GM21381 (cell line): ENCODE data around the gene C1orf21.
"Not testable (repeated sequence)": the region's sequence is repeated elsewhere in the genome, so short reads cannot be mapped to it uniquely, and the experiment has no call there.

Experiments
- ATAC-seq: cut with Tn5 transposase; IDR thresholded peaks from one replicate; pipeline ENCODE4 v1.9.1; 2021; ENCODE audit warnings: mild to moderate bottlenecking, moderate library complexity; ENCODE audit not compliant: unreplicated experiment

Gene C1orf21, protein sequence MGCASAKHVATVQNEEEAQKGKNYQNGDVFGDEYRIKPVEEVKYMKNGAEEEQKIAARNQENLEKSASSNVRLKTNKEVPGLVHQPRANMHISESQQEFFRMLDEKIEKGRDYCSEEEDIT

DNA sequence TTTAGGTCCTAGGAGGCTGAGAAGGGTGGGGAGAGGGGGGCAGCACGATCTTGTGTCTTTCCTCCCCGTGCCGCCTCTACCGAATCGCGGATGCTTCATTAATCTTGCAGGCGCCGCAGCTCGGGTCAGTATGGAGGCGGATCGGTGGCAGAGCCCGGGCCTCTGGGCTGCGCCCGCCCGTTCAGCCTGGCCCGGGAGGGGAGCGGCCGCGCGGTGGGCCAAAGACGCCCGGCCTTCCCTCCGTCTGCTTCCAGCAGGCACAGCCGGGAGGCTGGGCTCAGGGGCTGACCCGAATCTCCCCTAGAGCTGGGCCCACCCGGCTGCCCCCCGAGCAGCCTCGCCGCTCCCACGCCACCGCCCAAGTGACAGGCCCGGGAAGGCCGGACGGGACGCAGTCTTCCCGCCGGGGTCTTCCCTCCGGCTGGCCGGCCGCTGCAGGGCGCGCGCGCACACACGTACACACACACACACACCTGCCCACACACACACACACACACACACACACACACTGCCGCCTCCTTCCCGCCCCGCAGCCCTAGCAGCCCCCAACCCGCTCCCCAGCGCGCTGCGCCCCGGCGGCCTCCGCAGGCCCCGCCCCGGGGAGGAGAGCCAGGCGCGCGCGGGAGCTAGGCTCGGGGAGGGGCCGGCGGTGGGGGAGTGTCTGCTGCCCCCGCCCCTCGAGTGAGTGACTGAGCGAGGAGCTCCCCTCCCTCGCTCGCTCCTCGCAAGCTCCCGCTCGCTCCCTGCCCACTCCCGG is at the start of gene C1orf21:
Gene C1orf21, plus strand, starts transcription at position 718 of the 757 bp plus-strand sequence. CDS start 90,481 bp downstream, outside the sequence.
- peak; percentile 80 for ATAC-seq

DNA sequence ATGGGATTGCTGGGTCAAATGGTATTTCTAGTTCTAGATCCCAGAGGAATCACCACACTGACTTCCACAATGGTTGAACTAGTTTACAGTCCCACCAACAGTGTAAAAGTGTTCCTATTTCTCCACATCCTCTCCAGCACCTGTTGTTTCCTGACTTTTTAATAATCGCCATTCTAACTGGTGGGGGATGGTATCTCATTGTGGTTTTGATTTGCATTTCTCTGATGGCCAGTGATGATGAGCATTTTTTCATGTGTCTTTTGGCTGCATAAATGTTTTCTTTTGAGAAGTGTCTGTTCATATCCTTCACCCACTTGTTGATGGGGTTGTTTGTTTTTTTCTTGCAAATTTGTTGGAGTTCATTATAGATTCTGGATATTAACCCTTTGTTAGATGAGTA is 49.0 kb upstream of the C1orf21 start:
- not testable (repeated sequence) for ATAC-seq

DNA sequence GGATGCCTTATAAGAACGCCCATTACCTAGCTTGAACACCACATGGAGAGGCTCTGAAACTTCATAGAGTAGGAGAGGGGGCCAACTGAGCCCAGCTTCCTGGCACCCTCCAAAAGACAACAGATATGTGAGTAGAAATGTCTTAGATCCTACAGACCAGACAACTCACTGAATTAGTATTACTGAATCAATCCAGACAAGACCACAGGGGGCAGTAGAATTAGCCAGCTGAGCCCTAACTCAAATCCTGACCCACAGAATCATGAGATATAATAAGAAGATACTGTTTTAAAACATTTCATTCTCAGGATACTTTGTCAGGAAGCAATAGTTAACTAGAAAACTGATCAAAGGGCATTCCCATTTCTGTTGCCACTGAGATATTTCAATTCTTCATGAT is 45.8 kb upstream of the C1orf21 start:
- ATAC-seq, result no peak

DNA sequence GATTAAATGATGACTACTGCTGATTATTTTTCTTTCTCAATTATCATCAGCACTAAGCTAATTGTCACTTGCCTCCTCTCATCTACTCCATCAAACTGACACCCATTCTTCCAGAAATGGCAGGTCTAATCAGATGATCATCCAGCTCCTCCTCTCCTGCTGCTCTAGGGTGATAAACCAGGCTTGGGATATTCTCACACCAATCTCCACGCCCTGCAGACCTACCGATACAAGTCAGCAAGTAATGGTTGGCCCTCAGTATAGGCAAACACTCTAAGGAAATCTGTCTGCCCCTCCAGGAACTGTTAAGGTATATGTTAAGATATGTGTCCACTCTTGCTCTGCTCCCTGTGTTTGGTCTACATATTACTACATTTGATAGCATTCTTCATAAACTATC is 36.3 kb upstream of the C1orf21 start:
- no peak for ATAC-seq

DNA sequence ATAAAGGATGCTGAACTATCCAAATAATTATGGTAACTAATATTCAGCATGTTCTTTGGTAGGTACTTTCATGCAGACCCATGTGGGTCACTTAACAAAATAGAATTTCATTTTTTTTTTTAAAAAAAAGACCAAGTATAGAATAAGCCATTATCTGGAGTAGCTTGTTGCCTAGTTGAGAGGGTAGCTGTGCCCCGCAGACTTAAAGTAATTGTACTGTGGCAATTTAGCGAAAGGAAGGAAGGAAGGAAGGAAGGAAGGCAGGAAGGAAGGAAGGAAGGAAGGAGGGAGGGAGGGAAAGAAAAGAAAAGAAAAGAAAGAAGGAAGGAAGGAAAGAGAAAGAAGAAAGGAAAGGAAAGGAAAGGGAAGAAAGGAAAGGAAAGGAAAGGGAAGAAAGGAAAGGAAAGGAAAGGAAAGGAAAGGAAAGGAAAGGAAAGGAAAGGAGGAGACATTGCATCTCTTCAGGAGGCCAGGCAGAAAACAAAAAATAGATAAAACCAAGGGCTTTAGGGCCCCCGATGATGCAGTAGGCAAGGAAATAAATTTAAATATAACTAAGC is 35.3 kb upstream of the C1orf21 start:
- no peak for ATAC-seq

DNA sequence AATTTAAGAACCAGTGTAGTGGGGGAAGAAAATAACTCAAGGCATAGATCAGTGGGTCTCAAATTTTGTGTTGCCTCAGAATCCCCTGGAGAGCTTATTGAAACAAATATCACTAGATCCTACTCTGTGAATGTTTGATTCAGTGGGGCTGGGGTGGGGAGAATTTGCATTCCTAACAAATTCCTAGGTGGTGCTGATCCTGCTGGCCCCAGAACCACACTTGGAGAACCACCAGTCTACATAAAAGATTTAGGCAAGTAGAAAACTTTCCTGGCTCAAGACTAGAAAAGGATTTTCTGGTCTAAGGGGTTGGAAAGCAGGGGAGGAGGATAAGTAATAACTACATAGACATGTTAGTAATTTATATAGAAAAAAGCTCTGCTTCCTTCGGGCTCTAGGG is 34.1 kb upstream of the C1orf21 start:
- no peak for ATAC-seq

DNA sequence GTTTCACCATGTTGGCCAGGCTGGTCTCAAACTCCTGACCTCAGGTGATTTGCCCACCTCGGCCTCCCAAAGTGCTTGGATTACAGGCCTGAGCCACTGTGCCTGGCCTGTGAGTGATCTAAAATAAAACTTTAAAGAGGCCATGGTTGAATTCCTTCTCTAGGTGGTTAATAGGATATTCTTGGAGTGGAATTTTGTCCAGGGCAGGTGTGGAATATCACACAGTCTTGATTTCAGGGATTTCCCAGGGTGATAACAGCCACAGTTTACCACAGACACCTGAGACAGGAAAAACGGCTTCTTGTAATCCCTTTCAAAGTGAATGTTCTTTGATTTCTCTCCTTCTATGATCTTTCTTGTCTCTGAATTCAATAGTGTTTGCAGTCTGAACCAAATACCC is 32.1 kb upstream of the C1orf21 start:
- no peak for ATAC-seq

DNA sequence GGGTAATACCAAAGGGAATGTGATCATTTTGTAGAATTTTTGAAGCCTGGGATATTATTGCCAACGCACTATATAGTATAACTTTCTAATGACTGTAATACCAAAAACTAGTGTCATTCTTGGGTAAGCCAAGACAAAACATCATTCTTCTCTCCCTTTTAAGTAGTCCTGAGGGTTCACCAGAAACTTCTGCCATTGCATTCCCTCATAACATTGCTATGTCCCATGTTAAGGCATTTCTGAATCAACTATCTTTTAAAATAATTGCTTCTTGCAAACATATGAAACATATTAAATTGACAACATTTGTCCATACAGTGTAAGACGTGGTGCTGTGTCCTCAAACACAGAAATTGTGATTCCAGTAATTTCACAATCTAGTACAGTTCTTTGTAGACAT is 29.9 kb upstream of the C1orf21 start:
- ATAC-seq, result no peak

DNA sequence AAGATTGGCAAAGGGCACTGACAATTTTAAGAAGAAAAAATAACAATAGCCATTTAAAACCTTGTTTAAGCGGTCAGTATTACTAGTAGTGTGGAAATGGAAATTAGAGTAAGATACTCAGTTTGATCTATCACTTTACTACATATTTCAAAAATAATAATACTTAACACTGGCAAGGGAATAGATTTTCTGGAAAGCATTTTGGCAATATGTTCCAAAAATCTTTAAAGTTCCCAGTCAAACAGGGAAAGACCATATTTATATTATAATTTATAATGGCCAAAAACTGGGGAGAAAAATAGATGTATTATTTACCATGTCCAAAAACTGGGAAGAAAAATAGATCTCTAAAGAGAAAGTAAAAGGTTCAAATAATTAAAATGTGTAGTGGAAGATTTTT is 28.6 kb upstream of the C1orf21 start:
- ATAC-seq, result no peak

DNA sequence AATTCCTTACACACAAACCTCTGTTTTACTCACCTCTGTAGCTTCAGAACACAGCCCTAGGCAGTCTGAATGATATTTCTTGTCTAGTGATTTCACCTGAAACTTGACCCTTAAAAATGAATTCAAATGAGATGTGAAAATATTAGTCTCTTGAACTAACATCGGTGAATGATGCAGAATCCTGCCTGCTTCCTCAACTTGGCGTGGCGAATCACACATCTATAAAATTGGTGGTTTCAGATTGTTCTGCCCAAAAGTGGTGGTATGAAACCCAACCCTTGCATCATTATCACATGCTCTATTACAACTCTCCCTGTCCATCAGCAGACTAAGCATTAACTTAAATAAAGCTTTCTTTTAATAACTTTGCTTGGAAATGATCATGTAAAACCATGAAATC is 26.9 kb upstream of the C1orf21 start:
- ATAC-seq, result no peak

DNA sequence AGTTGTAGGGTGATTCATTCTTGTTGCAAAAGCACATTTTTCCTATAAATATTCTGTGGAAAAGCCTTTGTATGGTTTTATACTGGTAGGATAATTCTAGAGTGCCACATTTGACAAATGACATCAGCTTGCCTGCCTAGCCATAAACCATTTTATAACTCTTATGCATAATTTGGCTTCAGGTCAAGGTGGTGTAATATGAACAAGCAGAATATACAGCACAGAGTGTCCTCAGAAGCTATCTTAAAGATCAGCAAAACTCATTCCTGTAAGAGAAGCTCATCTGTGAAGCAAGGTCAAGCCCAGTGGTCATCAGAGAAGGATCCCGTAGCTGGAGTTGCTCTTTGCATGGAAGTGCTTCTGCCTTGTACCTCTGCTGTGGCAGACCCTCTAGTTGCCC is 24.0 kb upstream of the C1orf21 start:
- no peak for ATAC-seq

DNA sequence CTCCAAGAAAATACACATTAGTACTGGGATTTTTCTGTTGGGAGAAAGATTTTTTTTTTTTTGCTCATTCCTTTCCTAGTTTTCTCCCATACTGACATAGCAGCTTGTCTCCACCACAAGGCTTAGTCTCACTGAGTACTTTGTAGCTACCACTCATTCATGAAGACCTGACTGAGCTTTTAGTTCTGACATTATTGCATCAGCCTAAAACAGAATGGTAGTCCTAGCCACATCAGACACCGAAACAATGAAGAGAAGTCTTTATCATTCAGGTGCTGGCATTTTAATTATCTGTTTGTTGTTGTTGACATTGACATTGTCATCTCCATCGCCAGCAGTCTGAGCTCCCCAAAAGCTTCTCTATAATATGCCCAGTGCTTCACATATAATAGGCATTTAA is 21.1 kb upstream of the C1orf21 start:
- ATAC-seq, result no peak

DNA sequence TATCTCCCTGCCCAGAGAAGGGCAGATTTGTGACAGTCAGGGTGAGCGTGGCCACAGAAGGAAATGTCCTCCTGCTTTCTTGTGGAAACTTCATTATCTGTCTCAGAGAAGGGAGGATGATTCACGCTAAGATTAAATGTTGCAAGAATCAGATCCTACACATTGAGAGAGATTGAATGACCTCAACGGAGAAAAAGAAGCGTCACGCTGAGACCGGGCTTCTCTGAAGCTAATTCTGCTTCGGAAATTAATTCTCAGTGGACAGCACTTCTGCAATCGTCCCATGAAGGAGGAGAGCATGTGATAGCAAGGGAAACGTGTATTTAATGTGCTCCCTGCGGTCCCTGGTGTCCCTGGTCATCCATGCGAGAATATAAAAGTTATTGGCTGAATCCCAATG is 19.8 kb upstream of the C1orf21 start:
- no peak for ATAC-seq

DNA sequence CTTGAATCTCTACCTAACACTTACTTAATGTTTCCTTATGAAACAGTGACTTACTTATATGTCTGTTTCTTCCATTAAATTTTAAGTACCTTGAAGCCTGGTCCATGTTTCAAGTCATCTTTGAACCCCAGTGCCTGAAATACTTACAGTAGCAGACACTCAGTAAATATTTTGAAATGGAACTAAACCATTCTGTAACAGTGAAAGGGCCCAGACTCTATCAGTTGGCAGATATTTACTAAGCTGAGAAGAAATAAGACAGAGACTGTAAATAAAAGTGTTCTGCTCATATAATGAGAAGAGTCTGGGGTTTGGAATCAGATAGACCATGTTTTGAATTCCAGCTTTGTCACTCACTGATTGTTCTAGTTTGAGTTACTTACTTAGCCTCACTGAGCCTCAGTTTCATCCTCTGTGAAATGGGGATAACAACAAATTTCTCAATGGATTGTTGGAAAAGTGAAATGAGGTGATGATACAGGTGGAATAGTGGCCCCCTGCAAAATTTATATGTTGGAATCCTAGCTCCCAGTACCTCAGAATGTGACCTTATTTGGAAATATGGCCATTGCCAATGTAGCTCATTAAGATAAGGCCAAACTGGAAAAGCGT is 19.3 kb upstream of the C1orf21 start:
- ATAC-seq, result no peak

DNA sequence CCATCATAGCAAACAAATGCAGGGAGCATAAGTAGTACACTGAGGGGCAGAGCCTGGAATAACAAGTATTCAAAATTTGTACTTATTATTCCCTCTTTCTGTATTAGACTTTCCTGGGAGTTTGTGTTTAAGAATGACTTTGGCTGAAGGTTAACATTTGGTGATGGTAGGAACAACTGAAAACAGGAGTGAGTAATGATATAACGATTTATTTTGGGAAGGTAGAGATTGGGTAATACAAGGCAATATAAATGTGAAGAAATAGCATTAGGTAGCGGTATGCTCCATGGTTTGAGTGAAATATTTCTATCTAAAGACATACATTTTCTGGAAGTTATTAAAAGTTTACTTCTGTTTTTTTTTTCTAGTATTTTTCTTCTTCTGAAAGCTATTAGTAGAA is 18.5 kb upstream of the C1orf21 start:
- ATAC-seq, result no peak

DNA sequence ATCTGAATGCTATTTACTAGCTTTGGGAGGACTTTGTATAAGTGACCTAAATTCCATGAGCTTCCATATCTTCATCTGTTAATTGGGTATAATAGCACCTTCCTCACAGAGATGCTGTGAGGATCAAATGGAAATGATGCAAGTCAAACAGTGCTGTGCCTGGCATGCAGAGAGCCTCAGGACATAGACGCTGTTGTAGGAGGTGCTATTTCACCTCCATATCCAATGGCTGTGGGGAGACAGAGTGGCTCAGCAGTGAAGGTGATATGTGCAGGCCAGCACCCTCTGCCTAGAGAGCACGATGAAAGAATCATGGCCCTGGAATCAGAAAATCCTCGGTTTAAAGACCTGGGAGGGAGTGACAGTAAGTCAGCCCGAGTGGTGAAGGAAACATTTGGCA is 16.0 kb upstream of the C1orf21 start:
- no peak for ATAC-seq

DNA sequence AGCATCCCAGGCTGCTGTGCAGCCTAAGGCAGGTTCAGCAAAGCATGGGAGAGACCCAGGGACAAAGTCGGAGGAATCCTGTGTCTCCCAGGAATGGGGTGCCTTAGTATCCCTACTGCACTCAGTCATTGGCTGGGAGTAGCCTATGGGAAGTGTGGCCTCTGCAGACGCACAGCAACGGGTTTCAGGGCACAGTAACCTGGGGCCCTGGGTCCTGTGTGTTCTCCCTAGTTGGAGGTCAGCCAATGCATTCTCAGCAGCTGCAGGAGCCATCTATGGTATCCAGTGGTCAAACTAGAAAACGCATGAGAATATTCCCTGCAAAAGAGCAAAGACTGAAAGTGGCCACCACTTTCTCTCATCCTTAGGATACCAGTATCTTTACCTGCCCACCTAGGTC is 13.7 kb upstream of the C1orf21 start:
- ATAC-seq, result no peak

DNA sequence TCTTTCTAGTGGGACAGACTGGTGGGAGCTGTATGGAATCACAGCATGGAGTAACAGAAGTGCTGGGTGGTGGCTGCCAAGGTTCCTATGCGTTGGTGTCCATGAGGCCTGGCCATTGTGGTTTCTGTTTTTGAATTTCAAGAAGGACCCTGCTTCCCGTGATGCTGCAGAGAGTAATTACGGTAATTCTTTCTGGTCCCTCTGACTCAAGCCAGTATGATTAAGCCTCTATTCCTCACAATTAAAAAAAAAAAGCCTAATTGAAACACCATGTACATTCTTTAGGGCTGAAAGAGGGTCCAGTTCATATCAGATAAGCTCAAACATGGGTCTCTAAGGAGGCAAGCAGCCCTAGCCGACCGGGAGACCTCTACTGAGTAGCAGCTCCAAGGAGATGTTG is 10.5 kb upstream of the C1orf21 start:
- ATAC-seq, result no peak

DNA sequence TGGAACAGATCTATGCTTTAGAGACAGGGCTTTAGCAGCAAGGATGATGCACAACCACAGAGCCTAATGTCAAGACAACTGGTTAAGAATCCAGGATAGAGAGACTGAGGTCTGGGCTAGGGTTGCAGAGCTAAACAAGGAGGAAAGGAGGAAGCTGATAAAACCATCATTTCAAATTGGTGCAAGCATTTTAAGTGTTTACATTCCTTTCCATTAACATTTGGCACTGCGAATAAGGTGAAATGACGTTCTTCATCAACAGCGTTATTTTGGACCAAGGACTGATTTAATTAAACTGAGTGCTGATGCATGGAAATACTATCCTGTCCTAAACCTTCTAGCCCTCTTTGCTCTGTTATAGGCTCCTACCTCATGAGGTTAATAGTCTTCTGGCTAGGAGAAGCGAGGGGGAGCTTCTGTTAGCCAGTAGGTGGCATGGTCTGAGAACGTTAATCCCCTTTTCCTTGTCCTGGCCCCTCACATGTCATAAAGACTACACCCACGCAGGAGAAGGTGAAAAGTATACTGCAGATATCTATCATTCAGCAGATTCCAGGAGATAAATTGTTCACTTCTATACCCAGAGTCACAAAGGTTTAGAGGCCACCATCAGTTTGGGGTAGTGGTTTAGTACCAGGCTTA is 7.6 kb upstream of the C1orf21 start:
- no peak for ATAC-seq

DNA sequence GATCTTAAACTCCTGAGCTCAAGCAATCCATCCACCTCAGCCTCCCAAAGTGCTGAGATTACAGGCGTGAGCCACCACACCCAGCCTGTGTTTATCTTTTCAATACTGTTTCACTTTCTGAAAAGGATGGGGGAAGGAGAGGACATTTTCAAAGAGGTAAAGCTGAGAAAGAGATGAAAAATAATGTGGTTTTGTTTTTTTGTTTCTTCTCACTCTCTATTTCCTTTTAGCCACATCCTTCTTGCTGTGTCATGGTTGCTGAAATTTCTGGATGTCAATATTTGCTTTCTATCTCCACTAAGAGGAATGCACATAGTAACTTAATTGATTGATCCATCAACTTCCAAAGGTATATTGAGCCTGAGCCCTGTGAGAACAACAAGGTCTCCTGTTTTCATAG is 6.4 kb upstream of the C1orf21 start:
- ATAC-seq, result no peak

DNA sequence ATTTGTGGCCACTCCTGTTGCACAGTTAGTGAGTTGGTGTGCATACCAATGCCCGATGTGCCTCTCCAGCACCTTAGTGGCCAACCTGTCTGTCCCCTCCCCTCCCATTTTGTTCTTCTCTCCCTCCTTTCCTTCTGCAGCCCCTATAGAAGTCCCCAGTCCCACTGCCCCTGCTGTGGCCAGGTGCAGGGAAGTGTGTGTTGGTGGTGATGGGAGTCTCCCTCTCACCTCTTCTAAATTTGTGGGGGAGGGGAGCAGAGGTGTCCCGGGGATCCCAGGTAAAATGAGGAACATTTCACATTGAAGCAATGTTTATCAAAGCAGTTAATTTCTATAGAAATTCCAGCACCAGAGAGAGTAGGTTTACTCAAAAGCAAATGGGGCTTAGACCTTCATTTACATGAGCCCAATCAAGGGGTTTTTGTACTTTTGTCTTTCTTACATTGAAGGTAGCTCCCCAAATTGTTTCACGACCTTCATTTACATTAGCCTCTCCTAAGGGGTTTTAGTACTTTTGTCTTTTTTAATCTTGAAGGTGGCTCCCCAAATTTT is 3.0 kb upstream of the C1orf21 start:
- ATAC-seq, result no peak
